Stimulated activated CD4-positive, alpha-beta T cell treated with anti-CD3 and anti-CD28 coated beads, Interleukin-15, amount 100 ng/mL, for 24 hours (primary cell): Measurements from ENCODE around the gene NDUFS6.

Experiments used
- DNase-seq: peaks from one replicate; pipeline ENCODE4 v3.0.0-alpha.2; 2020

The NDUFS6 gene

GRCh38 chr5:1856596-1857255 is 55.5 kb downstream of the NDUFS6 start:
- no peak for DNase-seq

- DNase-seq = no peak
Measured at GRCh38 chr5:1857256-1857600, 56.0 kb downstream of the NDUFS6 start.

GRCh38 chr5:1858436-1858835 is 57.2 kb downstream of the NDUFS6 start:
- no peak for DNase-seq

- no peak for DNase-seq
Measured at GRCh38 chr5:1859099-1859498, 57.9 kb downstream of the NDUFS6 start.

- DNase-seq = no peak
Measured at GRCh38 chr5:1860021-1860610, 58.9 kb downstream of the NDUFS6 start.

GRCh38 chr5:1860949-1861348 is 59.7 kb downstream of the NDUFS6 start:
- DNase-seq = no peak

GRCh38 chr5:1864896-1865440 is 63.8 kb downstream of the NDUFS6 start:
- DNase-seq = no peak

GRCh38 chr5:1865486-1865885 is 64.3 kb downstream of the NDUFS6 start:
- no peak for DNase-seq
